Bone marrow (tissue), 2 donors: ENCODE results near the gene DIPK1B.

Experiments used
- DNase-seq, 2 donors: peaks; one replicate each; lab custom pipeline; 2025; lab: John Stamatoyannopoulos, UW

DIPK1B gene

GRCh38 chr9:136673088-136673974, 39.0 kb upstream of the DIPK1B start:
- no peak for DNase-seq

GRCh38 chr9:136673975-136674785, 38.2 kb upstream of the DIPK1B start:
- DNase-seq = no peak

GRCh38 chr9:136674786-136675349, 37.5 kb upstream of the DIPK1B start:
- no peak for DNase-seq

- no peak for DNase-seq
Measured at GRCh38 chr9:136675477-136676296, 36.7 kb upstream of the DIPK1B start.

GRCh38 chr9:136676297-136676794, 36.0 kb upstream of the DIPK1B start:
- DNase-seq = no peak

GRCh38 chr9:136676920-136677686, 35.3 kb upstream of the DIPK1B start:
- DNase-seq = no peak

GRCh38 chr9:136678034-136678433, 34.3 kb upstream of the DIPK1B start:
- no peak for DNase-seq

GRCh38 chr9:136678624-136679023, 33.7 kb upstream of the DIPK1B start:
- no peak for DNase-seq

GRCh38 chr9:136679431-136679941, 32.9 kb upstream of the DIPK1B start:
- peak; percentile 26 to 89 for DNase-seq

GRCh38 chr9:136681029-136681428, 31.3 kb upstream of the DIPK1B start:
- no peak for DNase-seq

GRCh38 chr9:136681945-136682699, 30.2 kb upstream of the DIPK1B start:
- no peak for DNase-seq

GRCh38 chr9:136682710-136683109, 29.7 kb upstream of the DIPK1B start:
- no peak for DNase-seq

GRCh38 chr9:136683173-136683745, 29.1 kb upstream of the DIPK1B start:
- DNase-seq = no peak

GRCh38 chr9:136683755-136684154, 28.6 kb upstream of the DIPK1B start:
- DNase-seq = no peak

GRCh38 chr9:136684339-136684738, 28.0 kb upstream of the DIPK1B start:
- DNase-seq = no peak

- no peak for DNase-seq
Measured at GRCh38 chr9:136684799-136685198, 27.6 kb upstream of the DIPK1B start.

GRCh38 chr9:136685216-136685615, 27.2 kb upstream of the DIPK1B start:
- DNase-seq = no peak

- no peak for DNase-seq
Measured at GRCh38 chr9:136685790-136686533, 26.4 kb upstream of the DIPK1B start.

GRCh38 chr9:136686534-136686793, 25.9 kb upstream of the DIPK1B start:
- no peak for DNase-seq
